DMS53 treated with DMSO at 0.1 percent for 48 hours (cell line): ENCODE measurements around the gene CEP43.

Source experiments
- DNase-seq: peaks from one replicate; lab custom pipeline; 2025; ENCODE audit not compliant: unreplicated experiment; lab: John Stamatoyannopoulos, UW

Gene CEP43

DNA sequence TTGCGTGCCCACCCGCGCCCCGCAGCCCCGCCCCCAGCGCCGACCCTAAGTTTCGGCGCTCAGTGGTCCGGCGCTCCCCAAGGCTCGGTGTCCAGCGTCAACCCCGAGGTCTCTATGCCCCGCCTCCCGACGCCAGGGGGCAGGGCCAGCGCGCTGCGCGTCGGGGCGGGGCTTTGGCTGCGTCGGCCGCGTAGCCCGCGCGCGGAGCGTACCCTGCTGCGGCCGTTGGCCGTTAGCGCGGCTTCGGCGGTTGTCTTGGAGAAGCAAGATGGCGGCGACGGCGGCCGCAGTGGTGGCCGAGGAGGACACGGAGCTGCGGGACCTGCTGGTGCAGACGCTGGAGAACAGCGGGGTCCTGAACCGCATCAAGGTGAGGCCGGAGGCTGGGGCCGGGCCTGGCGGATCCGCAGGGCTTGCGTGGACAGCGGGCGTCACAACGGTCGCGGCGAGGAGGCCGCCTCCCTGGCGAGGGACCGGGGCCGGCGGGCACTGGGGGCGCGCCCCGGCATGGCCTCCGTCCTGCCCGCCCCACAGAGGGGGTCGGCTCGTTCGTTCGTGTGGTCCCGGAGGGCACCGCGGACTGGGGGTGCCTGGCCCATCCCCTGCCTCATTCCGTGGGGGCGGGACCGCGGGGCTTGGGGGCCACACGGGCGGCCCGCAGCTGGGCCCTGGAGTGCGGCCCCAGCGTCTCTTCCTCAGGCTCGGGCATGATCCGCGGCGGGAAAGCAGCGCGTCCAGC is at the start of gene CEP43:
Gene CEP43, plus strand, starts transcription at position 253 of the 739 bp plus-strand sequence. Its CDS starts 16 bp downstream, at position 269.
- DNase-seq: peak; percentile 56

- no peak for DNase-seq
These were observed 49.4 kb upstream of the CEP43 start for GRCh38 chr6:166949528-166950442.

GRCh38 chr6:166950443-166950821 is 48.8 kb upstream of the CEP43 start:
- DNase-seq: no peak

- DNase-seq: peak; percentile 33
These were observed 48.1 kb upstream of the CEP43 start for GRCh38 chr6:166950892-166951669.

DNA sequence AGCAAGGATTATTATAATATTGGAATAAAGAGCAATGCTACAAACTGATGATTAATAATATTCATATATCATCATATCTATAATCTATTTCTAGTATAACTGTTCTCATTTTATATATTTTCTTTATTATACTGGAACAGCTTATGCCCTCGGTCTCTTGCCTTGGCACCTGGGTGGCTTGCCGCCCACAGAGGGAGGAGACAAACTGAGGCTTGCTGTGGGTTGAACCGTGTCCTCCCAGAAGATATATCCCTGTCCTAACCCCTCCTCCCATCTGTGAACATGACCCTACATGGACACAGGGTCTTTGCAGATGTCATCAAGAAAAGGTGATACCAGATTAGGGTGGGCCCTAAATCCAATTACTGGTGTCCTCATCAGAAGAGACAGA is 47.5 kb upstream of the CEP43 start:
- no peak for DNase-seq

DNA sequence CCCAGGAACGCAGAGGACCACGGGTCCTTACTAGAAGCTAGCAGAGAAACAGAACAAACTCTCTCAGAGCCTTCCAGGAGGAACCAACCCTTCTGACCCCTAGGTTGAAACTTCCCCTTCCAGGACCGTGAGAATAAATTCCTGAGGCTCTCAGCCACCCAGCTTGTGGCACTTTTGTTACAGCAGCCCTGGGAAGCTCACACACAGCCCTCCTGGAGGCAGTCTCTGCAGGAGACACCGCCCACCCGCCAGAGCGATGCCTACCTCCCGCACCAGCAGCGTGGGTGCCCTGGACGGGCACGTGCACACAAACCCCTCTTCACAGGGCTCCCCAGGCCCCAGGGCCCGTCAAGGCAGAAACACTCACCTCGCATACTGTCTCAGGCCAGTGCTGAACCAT is 47.1 kb upstream of the CEP43 start:
- DNase-seq: no peak

DNA sequence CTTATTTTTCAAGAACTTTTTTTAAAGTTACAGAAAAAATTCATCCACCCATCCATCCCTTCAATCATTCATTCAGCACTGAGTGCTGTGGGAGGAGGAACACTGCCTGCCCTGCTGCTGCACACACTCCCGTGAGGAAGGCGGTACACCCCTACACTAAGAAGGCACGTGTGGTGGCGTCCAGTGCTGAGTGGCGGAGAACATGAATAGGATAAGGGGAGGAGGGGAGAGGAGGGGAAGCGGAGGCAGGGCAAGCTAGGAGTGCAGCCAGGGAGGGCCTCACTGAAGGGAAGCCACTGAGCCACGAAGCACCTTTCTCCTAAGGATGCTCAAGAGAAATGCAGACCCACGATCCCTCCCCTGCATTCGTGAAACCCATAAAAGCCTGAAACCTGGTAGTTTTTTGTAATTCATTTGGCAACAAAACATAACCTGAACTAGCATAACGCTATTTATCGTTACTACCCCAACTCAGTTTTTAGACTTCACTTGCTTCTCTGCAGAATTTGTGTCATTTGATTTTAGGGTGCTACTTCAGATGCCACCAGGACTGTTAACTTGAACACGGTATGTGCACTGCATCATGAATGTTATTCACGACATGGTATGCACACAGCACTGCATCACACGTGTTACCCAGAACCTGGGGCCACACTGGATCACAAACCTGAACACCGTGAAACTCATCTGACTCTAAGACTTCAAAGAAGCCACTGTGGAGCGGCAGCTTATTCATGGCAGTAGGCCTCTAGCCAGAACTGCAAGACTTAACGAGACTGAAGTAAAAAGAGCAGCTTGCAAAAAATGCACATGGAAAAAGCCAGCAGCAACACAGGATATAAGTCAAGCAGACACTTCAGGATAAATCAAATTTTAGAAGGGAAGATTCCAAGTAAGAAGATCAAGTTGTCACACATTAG is 46.4 kb upstream of the CEP43 start:
- no peak for DNase-seq

DNA sequence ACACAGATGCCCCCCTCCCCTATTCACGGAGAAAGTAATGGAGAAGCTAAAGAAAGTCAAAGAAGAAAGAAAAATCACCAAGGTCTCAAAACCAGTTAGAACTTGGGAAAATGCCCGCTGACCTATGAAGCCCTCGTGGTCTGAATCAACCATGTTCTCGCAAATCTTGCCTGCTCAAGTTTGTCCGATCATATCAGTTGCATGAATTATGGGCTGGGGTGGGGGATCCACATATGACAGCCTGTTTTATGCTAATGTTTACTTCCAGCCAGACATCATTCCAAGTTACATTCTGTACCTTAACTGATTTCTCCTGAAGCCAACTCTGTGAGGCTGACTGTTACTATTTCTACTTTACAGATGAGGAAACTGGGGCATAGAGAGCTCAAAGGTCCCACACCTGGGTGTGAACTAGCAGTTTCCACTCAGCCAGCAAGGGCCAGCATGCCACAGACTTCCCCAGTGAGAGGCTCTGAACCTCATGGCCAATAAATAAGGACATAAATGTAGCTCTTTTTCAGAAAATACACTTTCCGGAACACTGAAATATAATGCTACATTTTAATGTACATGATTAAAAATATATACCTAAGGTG is 45.0 kb upstream of the CEP43 start:
- DNase-seq: no peak

GRCh38 chr6:166955121-166955864 is 43.9 kb upstream of the CEP43 start:
- no peak for DNase-seq

GRCh38 chr6:166955865-166956443 is 43.2 kb upstream of the CEP43 start:
- DNase-seq: peak; percentile 51

DNA sequence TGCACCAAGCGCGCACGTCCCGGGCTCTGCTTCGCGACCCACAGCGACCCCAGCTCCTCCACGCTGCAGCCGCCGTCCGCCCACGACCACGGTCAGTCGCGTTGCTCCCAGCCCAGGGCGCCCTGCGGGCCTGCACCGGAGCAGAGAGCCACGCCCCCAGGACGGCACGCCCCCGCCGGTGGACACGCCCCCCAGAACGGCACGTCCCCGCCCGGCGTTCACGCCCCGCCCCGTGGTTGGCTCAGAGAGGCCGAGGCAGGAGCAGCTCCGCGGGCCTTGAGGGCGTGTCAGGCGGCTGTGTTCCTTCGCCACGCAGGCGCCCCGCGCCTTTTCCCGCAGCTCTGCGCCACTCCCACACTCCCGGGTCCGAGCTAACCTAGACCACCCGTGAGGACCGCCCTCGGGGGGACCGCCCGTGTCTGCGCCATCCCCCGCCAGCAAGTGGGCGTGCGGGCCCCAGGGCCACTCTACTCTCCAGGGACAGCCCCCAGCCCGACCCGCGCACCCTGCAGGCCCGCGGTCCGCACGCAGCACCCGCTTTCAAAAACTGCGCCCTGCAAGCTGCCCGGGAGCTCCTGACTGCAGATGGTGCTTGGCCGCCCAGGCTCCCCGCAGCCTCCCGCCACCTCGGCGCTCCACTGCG is 42.6 kb upstream of the CEP43 start, which contains the start of gene RNASET2:
Gene RNASET2, minus strand, starts transcription at position 107 of the 643 bp plus-strand sequence. CDS start 368 bp downstream, outside the sequence.
- DNase-seq: peak; percentile 71

DNA sequence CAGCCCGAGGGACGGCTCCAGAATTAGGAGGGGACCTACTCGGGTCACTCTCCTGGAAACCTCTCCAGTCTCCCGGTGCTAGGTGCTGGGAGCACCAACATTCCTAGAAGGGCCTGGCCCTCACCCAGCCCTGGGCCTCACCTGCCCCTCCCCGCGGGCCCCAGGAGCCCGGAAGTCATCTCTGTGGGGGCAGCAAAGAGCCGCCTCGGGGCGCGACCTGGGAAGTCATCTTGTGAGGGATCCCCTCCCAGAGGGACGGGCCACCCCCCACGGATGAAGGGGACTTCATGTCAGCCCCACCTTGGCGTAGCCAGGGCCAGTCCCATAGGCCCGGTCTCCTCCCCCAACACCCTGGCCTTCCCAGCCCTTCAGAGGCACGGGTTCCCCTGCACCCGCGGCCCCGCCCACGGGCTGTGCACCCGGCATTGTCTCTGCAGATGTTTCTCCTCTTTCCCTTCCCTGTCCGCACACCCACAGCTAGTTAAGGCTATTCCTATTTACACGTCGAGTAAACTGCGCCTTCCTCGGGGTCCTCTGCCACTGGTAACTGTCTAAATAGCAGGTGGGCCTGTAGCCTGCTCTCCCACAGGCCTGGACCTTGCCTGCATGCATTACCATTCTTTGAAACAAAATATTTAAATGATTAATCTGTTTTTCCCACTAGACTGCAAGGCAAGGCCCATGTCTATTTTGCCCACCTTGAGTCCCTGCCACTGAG is 42.0 kb upstream of the CEP43 start:
- DNase-seq: peak; percentile 52

DNA sequence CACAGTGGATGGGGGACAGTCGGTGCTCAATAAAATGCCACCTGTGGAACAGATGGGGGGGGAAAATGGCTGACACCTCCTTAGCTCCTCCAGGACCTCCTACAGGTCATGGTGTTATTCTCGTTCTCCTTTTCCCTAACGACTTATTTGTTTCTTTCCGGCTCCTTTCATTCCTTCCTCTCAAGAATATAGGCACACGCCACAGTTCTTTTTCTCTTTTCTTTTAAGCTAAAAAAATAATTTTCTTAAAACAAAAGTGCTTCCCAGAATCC is 41.5 kb upstream of the CEP43 start:
- DNase-seq: no peak

- no peak for DNase-seq
These were observed 40.0 kb upstream of the CEP43 start for GRCh38 chr6:166958926-166959861.

- no peak for DNase-seq
These were observed 39.1 kb upstream of the CEP43 start for GRCh38 chr6:166959911-166960608.

- no peak for DNase-seq
These were observed 38.6 kb upstream of the CEP43 start for GRCh38 chr6:166960609-166960978.
